GM21786 (cell line): Measurements from ENCODE around the gene CAMK4.
"Not testable (repeated sequence)": the region's sequence is repeated elsewhere in the genome, so short reads cannot be mapped to it uniquely, and the experiment has no call there.

Experiments used
- ATAC-seq: cut with Tn5 transposase; IDR thresholded peaks from one replicate; pipeline ENCODE4 v1.9.1; 2021; ENCODE audit not compliant: unreplicated experiment

CAMK4 gene

DNA sequence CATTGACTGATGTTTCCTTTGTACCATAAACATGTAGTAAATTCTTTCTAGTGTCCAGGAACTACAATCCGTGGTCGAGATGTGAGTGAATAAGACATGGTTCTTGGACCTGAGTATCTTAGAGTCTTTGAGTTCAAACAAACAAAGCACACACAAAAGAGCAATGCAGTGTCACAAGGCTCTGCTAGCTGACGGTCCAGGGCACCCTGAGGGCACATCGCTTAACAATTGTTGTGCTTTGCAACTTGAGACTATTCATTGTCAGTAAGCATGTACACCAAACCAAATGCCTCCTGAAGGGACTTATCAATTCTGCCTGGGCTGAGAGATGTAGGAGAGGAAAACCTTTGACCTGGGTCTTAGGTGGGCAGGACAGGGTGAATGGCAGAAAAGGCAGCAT is 84.8 kb downstream of the CAMK4 start:
- ATAC-seq, result no peak

GRCh38 chr5:111309384-111309783 is 85.2 kb downstream of the CAMK4 start:
- no peak for ATAC-seq

DNA sequence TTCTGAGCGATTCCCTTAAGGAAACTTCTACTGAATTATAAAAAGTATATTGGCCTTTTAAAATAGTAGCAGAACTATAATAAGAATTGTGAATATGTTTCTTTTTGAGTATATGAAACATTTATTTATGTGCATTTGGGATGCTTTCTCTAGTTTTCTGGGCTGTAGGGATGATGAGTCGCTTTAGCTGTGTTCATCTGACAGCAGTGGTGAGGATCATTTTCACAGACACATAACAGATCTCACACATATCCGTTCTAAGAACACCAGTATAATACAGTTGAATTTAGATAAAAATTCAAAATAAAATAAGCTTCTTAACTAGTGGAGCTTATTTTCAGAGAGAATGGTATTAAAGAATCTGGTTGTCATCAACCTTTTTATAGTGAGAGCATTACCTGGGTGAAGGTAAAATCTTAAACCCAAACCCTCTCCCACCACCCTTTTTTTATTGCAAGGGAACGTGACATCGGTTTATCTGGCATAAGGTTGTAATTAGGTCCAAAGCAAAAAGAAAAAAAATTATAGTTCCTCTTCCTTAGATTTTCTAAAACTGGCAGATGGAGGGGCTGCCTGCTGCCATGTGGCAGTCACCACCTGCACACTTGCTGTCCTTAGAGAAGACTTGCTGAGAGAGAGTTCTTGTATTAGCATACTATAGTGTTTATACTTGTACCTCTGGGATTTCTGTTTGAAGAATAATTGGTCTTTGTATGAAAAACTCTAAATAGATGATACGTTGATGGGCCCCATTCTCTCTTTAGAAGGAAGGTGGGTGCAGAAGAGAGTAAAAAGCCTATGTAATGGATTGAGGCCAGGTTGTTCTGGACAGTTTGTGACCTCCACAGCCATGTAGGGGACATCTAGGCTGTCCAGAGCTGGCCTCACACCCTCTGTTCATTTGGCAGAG is 86.8 kb downstream of the CAMK4 start:
- ATAC-seq, result no peak

- ATAC-seq, result no peak
Observed at GRCh38 chr5:111311666-111312065, 87.5 kb downstream of the CAMK4 start.

- peak; percentile 51 for ATAC-seq
Observed at GRCh38 chr5:111313017-111313724, 89.0 kb downstream of the CAMK4 start.

- ATAC-seq, result no peak
Observed at GRCh38 chr5:111320953-111321352, 96.8 kb downstream of the CAMK4 start.

- no peak for ATAC-seq
Observed at GRCh38 chr5:111321376-111321775, 97.2 kb downstream of the CAMK4 start.

- ATAC-seq, result no peak
Observed at GRCh38 chr5:111326551-111326950, 102.4 kb downstream of the CAMK4 start.

- ATAC-seq, result no peak
Observed at GRCh38 chr5:111337133-111337532, 112.9 kb downstream of the CAMK4 start.

GRCh38 chr5:111337688-111338087 is 113.5 kb downstream of the CAMK4 start:
- ATAC-seq, result peak; percentile 71

DNA sequence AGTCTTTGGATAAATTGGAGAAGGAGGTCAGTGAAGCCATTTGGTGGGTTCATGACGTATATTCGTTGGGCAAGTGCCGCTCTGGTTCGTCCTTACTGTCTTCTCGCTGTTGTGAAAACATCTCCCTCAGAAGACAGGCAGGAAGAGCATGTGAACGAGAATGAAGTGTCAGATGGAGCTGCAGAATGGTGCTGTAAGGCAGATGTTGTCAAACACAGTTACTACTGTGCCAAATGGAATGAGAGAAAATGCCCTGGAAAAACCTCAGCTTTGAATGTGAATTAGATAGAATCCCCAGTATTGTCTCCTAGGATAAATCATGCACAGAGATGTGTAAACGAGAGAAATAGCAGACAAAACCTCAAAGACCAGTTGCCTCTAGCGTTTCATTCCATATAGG is 121.5 kb downstream of the CAMK4 start:
- ATAC-seq, result no peak

GRCh38 chr5:111347021-111347420 is 122.8 kb downstream of the CAMK4 start:
- no peak for ATAC-seq

DNA sequence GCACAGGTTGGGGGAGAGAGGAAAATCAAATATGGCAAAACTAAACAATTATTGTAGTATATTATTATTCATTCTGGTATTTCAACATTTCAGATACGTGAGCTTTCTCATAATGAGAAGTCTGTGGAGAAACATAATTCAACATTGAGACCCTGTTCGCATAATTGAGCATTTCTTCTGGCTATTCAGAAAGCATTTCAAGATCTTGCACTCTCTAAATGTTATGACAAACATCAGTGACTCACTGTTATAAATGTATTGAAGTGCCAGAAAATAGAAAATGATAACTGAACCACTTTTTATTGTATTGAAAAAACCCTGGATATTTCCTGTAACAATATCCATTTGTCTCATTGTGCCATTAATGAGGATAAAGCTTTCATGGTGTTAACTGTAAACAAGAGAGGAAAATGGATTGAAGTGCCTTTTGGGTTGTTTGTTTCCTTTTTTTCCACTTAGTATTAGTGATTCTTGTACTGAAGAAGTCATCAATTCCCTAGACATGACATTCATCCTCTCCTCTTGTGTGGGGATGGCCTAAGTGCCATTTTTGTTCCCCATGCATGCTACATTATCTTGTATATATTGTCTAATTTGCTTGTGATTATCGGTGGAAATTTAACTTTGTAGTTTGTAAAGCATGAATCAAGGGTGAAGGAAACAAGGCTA is 124.6 kb downstream of the CAMK4 start:
- no peak for ATAC-seq

GRCh38 chr5:111349429-111349828 is 125.2 kb downstream of the CAMK4 start:
- ATAC-seq, result no peak

- ATAC-seq, result no peak
Observed at GRCh38 chr5:111353035-111353434, 128.9 kb downstream of the CAMK4 start.

- ATAC-seq, result not testable (repeated sequence)
Observed at GRCh38 chr5:111358726-111359125, 134.5 kb downstream of the CAMK4 start.

DNA sequence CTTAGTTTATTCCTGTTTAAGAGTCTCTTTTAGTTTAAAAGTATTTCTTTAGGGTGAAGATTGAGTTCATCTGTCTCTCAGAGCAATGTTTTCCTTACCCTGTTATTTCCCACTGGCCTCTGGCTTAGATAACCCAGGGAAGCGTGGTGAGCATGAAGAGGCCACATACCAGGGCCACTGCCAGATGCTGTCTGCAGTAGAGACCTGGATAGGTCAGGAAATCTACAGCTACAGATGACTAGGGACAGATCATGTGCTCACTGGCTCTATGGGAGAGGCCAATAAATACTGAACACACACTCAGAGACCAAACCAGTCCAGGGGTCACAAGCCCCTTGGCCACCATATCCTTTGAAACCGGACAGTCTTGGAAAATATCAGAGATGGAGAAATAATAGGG is 136.0 kb downstream of the CAMK4 start:
- ATAC-seq, result no peak

- ATAC-seq, result no peak
Observed at GRCh38 chr5:111364992-111365391, 140.8 kb downstream of the CAMK4 start.

DNA sequence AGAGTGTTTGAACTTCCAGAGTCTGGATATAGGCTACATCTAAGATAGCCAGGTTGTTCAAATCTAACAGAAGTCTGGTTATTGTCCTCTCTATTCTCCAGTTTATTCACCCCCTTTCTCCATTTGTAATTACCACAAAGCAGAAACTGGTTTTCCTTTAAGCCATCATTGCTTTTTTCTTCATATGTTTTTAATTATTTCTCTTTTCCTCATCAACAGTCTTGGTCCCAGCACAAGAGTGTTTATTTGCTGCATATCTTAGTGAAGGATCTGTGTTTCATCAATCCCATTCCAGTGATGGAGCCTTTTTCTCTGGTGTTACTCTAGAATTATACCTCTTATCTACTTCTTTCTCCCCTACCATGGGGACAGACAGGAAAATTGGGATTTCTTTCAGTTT is 142.2 kb downstream of the CAMK4 start:
- no peak for ATAC-seq

DNA sequence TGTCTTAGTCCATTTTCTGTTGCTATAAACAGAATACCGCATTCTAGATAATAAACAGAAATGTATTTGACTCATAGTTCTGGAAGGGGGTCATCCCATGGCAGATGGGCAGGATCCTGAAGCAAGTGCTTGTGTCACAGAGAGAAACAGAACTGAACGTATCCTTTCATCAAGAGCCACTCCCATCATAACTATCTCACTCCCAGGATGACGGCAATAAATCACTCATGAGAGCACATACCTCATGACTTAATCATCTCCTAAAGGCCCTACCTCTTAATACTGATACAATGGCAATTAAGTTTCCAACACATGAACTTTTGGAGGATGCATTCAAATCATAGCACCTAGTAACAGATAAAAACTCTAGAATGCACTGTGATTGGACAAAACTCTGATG is 142.9 kb downstream of the CAMK4 start:
- no peak for ATAC-seq

DNA sequence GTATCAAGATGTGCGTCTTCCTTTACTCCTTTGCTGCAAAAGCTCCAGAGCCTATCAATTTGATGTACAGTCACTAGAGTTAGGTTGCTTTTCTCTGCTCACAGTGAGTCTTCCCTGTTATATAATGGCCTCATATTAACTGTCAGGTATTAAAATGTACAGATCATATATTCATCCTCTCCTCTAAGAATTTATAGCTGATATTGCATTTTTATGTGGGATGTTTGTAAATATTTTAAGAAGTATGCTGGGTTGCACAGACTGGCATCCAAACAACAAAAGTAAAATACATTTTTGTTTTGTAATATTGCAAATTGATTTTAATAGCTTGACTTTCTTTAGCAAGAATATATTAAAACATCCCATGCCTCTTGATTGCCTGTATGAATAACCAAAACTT is 148.6 kb downstream of the CAMK4 start:
- no peak for ATAC-seq

- ATAC-seq, result no peak
Observed at GRCh38 chr5:111374380-111374779, 150.2 kb downstream of the CAMK4 start.
